ENCODE measurements around the gene RDH14. TPM values are rescaled to one million over a fixed set of nuclear protein-coding genes. Genes with fewer than 3 reads are reported as not detected.

The RDH14 gene
- total and polyA plus RNA-seq, 2 experiments from 2014 or later, result 38.1 to 40.6 TPM

GRCh38 chr2:18548621-18549020 is 11.8 kb downstream of the RDH14 start (continued):
- TF ChIP-seq ZNF462 (CRISPR knock-in tag; IDR thresholded peaks at IDR 0.05), result no peak
- no peak for TF ChIP-seq EZH2phosphoT487 (IDR thresholded peaks at IDR 0.05; ENCODE audit: unreplicated experiment)
- TF ChIP-seq, protein P1, sequence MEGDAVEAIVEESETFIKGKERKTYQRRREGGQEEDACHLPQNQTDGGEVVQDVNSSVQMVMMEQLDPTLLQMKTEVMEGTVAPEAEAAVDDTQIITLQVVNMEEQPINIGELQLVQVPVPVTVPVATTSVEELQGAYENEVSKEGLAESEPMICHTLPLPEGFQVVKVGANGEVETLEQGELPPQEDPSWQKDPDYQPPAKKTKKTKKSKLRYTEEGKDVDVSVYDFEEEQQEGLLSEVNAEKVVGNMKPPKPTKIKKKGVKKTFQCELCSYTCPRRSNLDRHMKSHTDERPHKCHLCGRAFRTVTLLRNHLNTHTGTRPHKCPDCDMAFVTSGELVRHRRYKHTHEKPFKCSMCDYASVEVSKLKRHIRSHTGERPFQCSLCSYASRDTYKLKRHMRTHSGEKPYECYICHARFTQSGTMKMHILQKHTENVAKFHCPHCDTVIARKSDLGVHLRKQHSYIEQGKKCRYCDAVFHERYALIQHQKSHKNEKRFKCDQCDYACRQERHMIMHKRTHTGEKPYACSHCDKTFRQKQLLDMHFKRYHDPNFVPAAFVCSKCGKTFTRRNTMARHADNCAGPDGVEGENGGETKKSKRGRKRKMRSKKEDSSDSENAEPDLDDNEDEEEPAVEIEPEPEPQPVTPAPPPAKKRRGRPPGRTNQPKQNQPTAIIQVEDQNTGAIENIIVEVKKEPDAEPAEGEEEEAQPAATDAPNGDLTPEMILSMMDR (conservative IDR thresholded peaks at IDR 0.05; ENCODE audit: low read depth in 2 of 2), result no peak
- TF ChIP-seq POLR2AphosphoS5 (IDR thresholded peaks at IDR 0.05; ENCODE audit: low read depth), result no peak
- no peak for TF ChIP-seq ETS1 (IDR thresholded peaks at IDR 0.05)
- TF ChIP-seq STAT1 (IDR thresholded peaks at IDR 0.05; ENCODE audit: unreplicated experiment), result no peak
- TF ChIP-seq NANOG (IDR thresholded peaks at IDR 0.05; ENCODE audit: borderline replicate concordance), result no peak
- TF ChIP-seq JUNB (IDR thresholded peaks at IDR 0.05; ENCODE audit: unreplicated experiment), result no peak
